Mucosa of descending colon (tissue), 3 donors: ENCODE results near the gene MACROH2A1. TPM values are rescaled to one million over a fixed set of nuclear protein-coding genes. Genes with fewer than 3 reads are reported as not detected.

ENCODE experiments used
- ATAC-seq: fragments of 200-7000 bp; cut with Tn5 transposase; one replicate; pipeline ENCODE4 v1.9.1; 2020; ENCODE audit warnings: mild to moderate bottlenecking, moderate library complexity
- DNase-seq, 3 donors: peaks; one replicate each; pipeline ENCODE4 v3.0.0-alpha.2; 2020
- H3K36me3 ChIP-seq: fragments of 200-600 bp; one replicate; pipeline ENCODE4 v1.8.0; 2021; ENCODE audit warnings: low read depth, mild to moderate bottlenecking
- H3K4me1 ChIP-seq: fragments of 200-600 bp; one replicate; pipeline ENCODE4 v1.8.0; 2021; ENCODE audit warnings: low read depth, mild to moderate bottlenecking
- H3K4me3 ChIP-seq: fragments of 200-600 bp; one replicate; pipeline ENCODE4 v1.8.0; 2021; ENCODE audit warnings: mild to moderate bottlenecking
- H3K9me3 ChIP-seq: fragments of 200-600 bp; one replicate; pipeline ENCODE4 v1.8.0; 2021; ENCODE audit warnings: mild to moderate bottlenecking
- intact Hi-C, 2 donors: fragments of 100-400 bp; cut with DNase I in 1 of 2; cut with micrococcal nuclease in 1 of 2; formaldehyde crosslinking; loops; one replicate each; pipeline versions ENCODE4 v1.11.0 to v1.11.1; 2022; cut with DNase I, micrococcal nuclease
- total RNA-seq, 3 donors: library from RNA; stranded (reverse); fragmentation: NEBNext Ultra II Directional in 2 of 3; extraction: Animal tissue kit (Norgen Biotek cat#: 25700) in 2 of 3; gene quantifications; one replicate each; pipeline versions ENCODE4 v1.2.1 to v1.2.4, GENCODE V29; 2021 to 2023
- TF ChIP-seq, protein P1 (sequence below): fragments of 200-600 bp; IDR thresholded peaks from one replicate; pipeline ENCODE4 v1.8.0; 2022; ENCODE audit warnings: antibody characterized with exemption, mild to moderate bottlenecking
- donor health status: DM: no; HTN: no; CAD: no; lungs with moderate emphysema.
- donor health status: DM: no; HTN: no; CAD: no.
- donor health status: DM: no; HTN: yes; CAD: no.

The MACROH2A1 gene
- total RNA-seq, 3 donors from 2014 or later, result 170 to 255 (median 243) TPM

DNA sequence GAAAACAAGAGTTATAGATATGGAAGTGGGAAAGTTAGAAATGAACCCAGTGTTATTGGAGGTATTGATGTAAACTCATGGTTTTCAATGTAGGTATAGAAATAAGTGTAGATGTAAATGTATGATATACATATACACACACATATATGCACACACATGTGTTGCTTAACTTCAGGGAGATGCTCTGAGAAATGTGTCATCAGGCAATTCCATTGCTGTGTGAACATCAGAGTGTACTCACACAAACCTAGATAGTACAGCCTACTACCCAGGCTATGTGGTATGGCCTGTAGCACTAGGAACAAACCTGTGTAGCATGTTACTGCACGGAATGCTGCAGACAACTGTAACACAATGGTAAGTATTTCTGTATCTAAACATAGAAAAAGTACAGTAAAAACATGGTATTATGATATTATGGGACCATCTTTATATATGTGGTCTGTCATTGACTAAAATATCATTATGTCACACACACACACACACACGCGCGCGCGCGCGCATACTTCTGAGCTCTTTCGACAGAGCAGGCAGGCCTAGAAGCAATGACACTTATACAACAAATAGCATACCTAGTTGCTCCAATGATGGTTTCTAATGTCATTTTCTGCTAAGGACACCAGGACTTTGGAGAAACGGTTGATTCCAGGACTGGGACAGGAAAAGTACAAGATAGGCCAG is 86.6 kb downstream of the MACROH2A1 start:
- H3K4me3 ChIP-seq, result no peak overlapping the region
- intact Hi-C loops, result no loop called here
- TF ChIP-seq, protein P1, sequence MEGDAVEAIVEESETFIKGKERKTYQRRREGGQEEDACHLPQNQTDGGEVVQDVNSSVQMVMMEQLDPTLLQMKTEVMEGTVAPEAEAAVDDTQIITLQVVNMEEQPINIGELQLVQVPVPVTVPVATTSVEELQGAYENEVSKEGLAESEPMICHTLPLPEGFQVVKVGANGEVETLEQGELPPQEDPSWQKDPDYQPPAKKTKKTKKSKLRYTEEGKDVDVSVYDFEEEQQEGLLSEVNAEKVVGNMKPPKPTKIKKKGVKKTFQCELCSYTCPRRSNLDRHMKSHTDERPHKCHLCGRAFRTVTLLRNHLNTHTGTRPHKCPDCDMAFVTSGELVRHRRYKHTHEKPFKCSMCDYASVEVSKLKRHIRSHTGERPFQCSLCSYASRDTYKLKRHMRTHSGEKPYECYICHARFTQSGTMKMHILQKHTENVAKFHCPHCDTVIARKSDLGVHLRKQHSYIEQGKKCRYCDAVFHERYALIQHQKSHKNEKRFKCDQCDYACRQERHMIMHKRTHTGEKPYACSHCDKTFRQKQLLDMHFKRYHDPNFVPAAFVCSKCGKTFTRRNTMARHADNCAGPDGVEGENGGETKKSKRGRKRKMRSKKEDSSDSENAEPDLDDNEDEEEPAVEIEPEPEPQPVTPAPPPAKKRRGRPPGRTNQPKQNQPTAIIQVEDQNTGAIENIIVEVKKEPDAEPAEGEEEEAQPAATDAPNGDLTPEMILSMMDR, result no peak
- H3K9me3 ChIP-seq, result no peaks in the 10 kb centered on the region
- DNase-seq (no peak), ATAC-seq (no peak)
- no peaks in the 10 kb centered on the region for H3K36me3 ChIP-seq
- no peaks in the 10 kb centered on the region for H3K4me1 ChIP-seq

DNA sequence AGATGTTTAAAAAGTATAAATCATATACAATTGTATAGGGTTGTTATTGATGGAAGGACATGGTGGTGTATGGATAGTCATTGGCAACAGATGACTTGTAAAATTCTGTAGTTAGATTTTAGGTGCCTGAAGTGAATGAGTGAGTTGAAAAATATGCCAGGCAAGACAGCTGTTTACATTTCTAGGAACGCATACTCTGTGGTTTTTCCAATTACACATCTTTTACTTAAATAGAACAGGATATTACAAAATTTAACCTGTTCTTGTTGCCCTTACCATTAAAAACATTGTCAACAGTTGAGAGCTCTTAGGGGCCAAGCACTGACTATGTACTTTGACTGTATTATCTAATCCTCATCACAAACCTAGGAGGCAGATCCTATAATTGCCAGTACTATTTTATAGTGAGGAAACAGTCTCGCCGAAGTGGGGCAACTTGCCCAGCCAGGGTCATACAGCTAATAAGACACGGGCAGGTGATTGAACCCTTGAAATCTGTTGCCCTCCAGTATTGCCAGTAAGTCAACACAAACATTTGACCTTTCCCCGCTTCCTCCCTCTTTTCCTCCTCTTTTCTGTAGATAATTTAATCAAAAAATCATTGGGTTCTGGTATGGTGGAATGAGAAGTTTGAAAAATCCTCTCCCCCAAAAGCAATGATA is 88.6 kb downstream of the MACROH2A1 start:
- H3K36me3 ChIP-seq, result no peaks in the 10 kb centered on the region
- intact Hi-C loops, result no loop called here
- DNase-seq (no peak), ATAC-seq (no peak)
- TF ChIP-seq, protein P1, result no peak
- H3K4me3 ChIP-seq, result no peak overlapping the region
- no peaks in the 10 kb centered on the region for H3K9me3 ChIP-seq
- H3K4me1 ChIP-seq, result no peaks in the 10 kb centered on the region

DNA sequence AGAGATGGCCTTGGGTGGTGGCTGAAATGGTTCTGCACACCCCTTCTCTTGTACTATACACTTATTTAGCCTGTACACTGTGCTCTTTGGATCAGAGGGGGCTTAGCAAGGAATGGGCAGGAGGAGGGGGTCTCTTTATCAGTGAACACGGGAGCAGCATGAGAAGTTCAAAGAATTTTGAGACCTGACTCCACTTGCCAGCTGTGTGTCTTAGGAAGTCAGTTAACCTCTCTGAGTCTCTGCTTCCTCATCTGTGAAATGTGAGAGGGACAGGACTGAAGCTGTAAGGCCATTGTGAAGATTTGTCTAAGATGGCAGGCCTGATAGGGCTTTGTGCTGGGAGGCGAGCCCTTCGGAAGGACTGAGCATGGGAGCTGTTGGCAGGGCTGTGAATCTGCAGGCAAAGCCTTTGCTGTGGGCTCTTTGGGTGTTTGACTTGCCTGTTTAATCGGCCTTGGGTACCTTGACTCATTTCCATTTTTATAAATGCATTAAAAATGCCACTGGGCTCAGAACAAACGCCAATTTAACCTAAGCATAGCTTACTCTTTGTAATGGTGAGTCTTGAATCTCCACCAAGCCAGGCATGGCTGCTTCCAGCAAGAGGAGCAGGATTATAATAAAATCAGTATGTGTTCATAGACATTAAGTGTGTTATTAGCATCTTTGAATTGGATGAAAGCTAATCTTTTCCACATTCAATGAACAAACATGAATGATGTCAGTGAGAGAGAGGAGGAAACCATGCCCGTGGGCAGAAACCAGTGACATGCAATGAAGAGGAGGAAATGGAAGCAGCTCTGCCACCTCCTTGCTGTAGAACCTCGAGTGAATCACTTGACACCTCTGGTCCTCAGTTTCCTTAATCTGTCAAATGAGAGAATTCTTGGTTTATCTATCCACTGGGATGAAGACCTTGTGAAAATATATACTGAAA is 89.4 kb downstream of the MACROH2A1 start:
- TF ChIP-seq, protein P1, result no peak
- no peaks in the 10 kb centered on the region for H3K9me3 ChIP-seq
- no peaks in the 10 kb centered on the region for H3K4me1 ChIP-seq
- DNase-seq (no peak), ATAC-seq (no peak)
- intact Hi-C loops, result no loop called here
- H3K36me3 ChIP-seq, result no peaks in the 10 kb centered on the region
- no peak overlapping the region for H3K4me3 ChIP-seq

DNA sequence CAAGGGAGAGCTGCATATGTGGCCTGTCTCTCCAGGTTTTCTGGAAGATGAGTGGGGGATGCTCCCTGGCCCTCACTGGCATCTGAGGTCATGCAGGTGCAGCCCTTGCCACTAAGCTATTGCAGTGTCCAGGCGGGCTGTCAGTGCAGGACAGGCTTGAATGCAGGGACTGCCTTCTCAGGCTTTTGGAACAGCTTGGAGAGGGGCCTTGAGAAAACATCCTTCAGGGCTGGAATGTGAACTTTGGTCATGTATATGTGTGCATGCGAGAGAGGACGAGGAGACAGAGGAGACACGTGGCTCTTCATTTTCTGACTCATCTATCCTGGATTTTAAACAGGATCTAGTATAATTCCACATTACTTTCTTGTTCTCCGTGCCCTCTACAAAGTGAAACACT is 90.3 kb downstream of the MACROH2A1 start:
- Histone ChIP-seq H3K4me3 (no peak overlapping the region), H3K9me3 (no peaks in the 10 kb centered on the region), H3K4me1 (no peaks in the 10 kb centered on the region), H3K36me3 (no peaks in the 10 kb centered on the region)
- no peak for DNase-seq
- no peak for ATAC-seq
- TF ChIP-seq, protein P1, result no peak
- intact Hi-C loops, result no loop called here

DNA sequence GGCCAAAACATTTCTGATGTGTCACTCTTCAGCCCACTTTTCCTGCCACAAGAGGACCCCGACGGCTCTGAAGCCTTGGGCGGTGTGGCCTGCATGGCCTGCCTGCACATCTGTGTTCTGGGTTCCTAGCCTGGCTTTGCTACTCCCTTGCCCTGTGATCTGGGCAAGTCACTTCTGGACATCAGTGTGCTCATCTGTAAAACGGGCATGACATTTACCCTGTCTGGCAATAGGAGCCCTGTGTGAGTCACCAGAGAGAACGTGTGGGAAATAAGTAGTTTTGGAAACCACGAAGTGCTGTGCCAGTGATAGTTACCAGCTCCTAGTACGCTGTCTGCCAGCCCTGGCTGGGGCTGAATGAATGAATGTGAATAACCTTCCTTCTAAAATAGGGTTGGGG is 90.8 kb downstream of the MACROH2A1 start:
- H3K36me3 ChIP-seq, result no peaks in the 10 kb centered on the region
- intact Hi-C loops, result no loop called here
- no peak overlapping the region for H3K4me3 ChIP-seq
- ATAC-seq, result no peak
- TF ChIP-seq, protein P1, result no peak
- H3K4me1 ChIP-seq, result no peaks in the 10 kb centered on the region
- no peaks in the 10 kb centered on the region for H3K9me3 ChIP-seq
- DNase-seq, result no peak
